HepG2 (cell line): ENCODE results near the gene RUNDC1. TPM values are rescaled to one million over a fixed set of nuclear protein-coding genes. Genes with fewer than 3 reads are reported as not detected.

Source experiments
- ATF7 ChIP-seq, 2 experiments: fragments of 450-650 bp in 1 of 2; sonication (generic) in 1 of 2; formaldehyde crosslinking in 1 of 2; IDR thresholded peaks; 2 replicates each; pipeline versions ENCODE4 v1.4.0 to v1.6.1; 2016 to 2020; ENCODE audit warnings: antibody characterized with exemption in 1 of 2, mild to moderate bottlenecking in 1 of 2, missing genetic modification reagents in 1 of 2
- BATF2 ChIP-seq: sonication (generic); formaldehyde crosslinking; IDR thresholded peaks from 2 replicates; pipeline ENCODE4 v1.8.0; 2022; ENCODE audit warnings: mild to moderate bottlenecking, missing genetic modification reagents, moderate library complexity
- CENPBD1 ChIP-seq: sonication (generic); formaldehyde crosslinking; IDR thresholded peaks from 2 replicates; pipeline ENCODE4 v1.8.0; 2022; ENCODE audit warnings: missing genetic modification reagents, low read depth, mild to moderate bottlenecking, borderline replicate concordance
- DNMT3B ChIP-seq: conservative IDR thresholded peaks from 2 replicates; pipeline ENCODE4 v1.6.1; 2016; ENCODE audit warnings: missing biosample characterization, control low read depth
- E2F5 ChIP-seq: sonication (generic); formaldehyde crosslinking; conservative IDR thresholded peaks from 2 replicates; pipeline ENCODE4 v1.4.0; 2020; ENCODE audit warnings: missing genetic modification reagents
- HNF4G ChIP-seq, 2 experiments: sonication (generic) in 1 of 2; formaldehyde crosslinking in 1 of 2; IDR thresholded peaks; 2 replicates each; pipeline versions ENCODE4 v1.4.0 to v1.6.1; 2011 to 2020; ENCODE audit warnings: borderline replicate concordance in 2 of 2, low read depth in 2 of 2, mild to moderate bottlenecking in 2 of 2, low read length in 1 of 2, missing genetic modification reagents in 1 of 2, moderate library complexity in 1 of 2
- MTF1 ChIP-seq: sonication (generic); formaldehyde crosslinking; IDR thresholded peaks from 2 replicates; pipeline ENCODE4 v1.5.0; 2020; ENCODE audit warnings: missing genetic modification reagents
- POGZ ChIP-seq: sonication (generic); formaldehyde crosslinking; IDR thresholded peaks from 2 replicates; pipeline ENCODE4 v1.4.0; 2020; ENCODE audit warnings: mild to moderate bottlenecking, missing genetic modification reagents
- POLR2AphosphoS2 ChIP-seq: IDR thresholded peaks from 2 replicates; pipeline ENCODE4 v1.6.1; 2011; ENCODE audit warnings: low read depth, low read length, improper control_type of control experiment
- SIX1 ChIP-seq: sonication (generic); formaldehyde crosslinking; IDR thresholded peaks from 2 replicates; pipeline ENCODE4 v1.4.0; 2020; ENCODE audit warnings: missing genetic modification reagents, borderline replicate concordance
- SP1 ChIP-seq, 2 experiments: fragments of 450-650 bp in 1 of 2; sonication (generic) in 1 of 2; formaldehyde crosslinking in 1 of 2; IDR thresholded peaks; 2 replicates each; pipeline versions ENCODE4 v1.4.0 to v1.6.1; 2016 to 2020; ENCODE audit warnings: missing genetic modification reagents in 1 of 2
- SP5 ChIP-seq: IDR thresholded peaks from 2 replicates; pipeline ENCODE4 v1.6.1; 2016; ENCODE audit warnings: low read depth, borderline replicate concordance
- TFE3 ChIP-seq: IDR thresholded peaks from 2 replicates; pipeline ENCODE4 v1.6.1; 2016
- ZBTB33 ChIP-seq: sonication (generic); formaldehyde crosslinking; IDR thresholded peaks from 2 replicates; pipeline ENCODE4 v1.4.0; 2020; ENCODE audit warnings: missing genetic modification reagents
- ZBTB7B ChIP-seq: sonication (generic); formaldehyde crosslinking; IDR thresholded peaks from 2 replicates; pipeline ENCODE4 v1.4.0; 2020; ENCODE audit warnings: missing genetic modification reagents
- ZFP82 ChIP-seq: sonication (generic); formaldehyde crosslinking; IDR thresholded peaks from 2 replicates; pipeline ENCODE4 v1.5.1; 2020; ENCODE audit warnings: mild to moderate bottlenecking, missing genetic modification reagents, borderline replicate concordance
- ZFYVE20 ChIP-seq: sonication (generic); formaldehyde crosslinking; IDR thresholded peaks from 2 replicates; pipeline ENCODE4 v1.8.0; 2023; ENCODE audit warnings: low read depth, mild to moderate bottlenecking, moderate library complexity, missing genetic modification reagents, borderline replicate concordance
- ZNF549 ChIP-seq: sonication (generic); formaldehyde crosslinking; IDR thresholded peaks from 2 replicates; pipeline ENCODE4 v1.5.0; 2020; ENCODE audit warnings: missing genetic modification reagents
- ZNF577 ChIP-seq: sonication (generic); formaldehyde crosslinking; IDR thresholded peaks from 2 replicates; pipeline ENCODE4 v1.4.0; 2020; ENCODE audit warnings: mild to moderate bottlenecking, low read depth, missing genetic modification reagents, borderline replicate concordance
- ZNF83 ChIP-seq: sonication (generic); formaldehyde crosslinking; IDR thresholded peaks from 2 replicates; pipeline ENCODE4 v1.4.0; 2020; ENCODE audit warnings: missing genetic modification reagents, mild to moderate bottlenecking, borderline replicate concordance
- ZSCAN5A ChIP-seq: sonication (generic); formaldehyde crosslinking; IDR thresholded peaks from 2 replicates; pipeline ENCODE4 v1.8.0; 2022; ENCODE audit warnings: mild to moderate bottlenecking, missing genetic modification reagents, borderline replicate concordance
- polyA plus RNA-seq, 8 experiments: library from polyadenylated mRNA; depleted of rRNA in 3 of 8; stranded (reverse) in 7 of 8; unstranded in 1 of 8; fragments of >200 nt; fragmentation: Illumina TruSeq in 4 of 8; extraction: Trizol in 4 of 8; gene quantifications; 2 replicates each; pipeline versions ENCODE4 v1.2.1 to v1.2.3, GENCODE V29; 2011 to 2016; ENCODE audit warnings: low read depth in 4 of 8, missing spikeins in 1 of 8, mixed read lengths in 1 of 8; ENCODE audit not compliant: insufficient read depth in 1 of 8
- total RNA-seq, 5 experiments: library from RNA; depleted of rRNA; stranded (reverse); fragments of >200 nt; fragmentation: Illumina TruSeq; extraction: Trizol; gene quantifications; 2 replicates each; pipeline ENCODE4 v1.2.3, GENCODE V29; 2016; ENCODE audit warnings: low read depth in 1 of 5

Gene RUNDC1
- total and polyA plus RNA-seq, 2 of the 13 experiments (the other 11 are each of a cell fraction or from before 2014, with no cell fraction given), result 10.3 to 11.4 TPM

- no peak for TF ChIP-seq ZSCAN5A (CRISPR knock-in tag)
- TF ChIP-seq POGZ (CRISPR knock-in tag), result no peak; the same call in 1 of the 2 replicates
- peak; percentile 40; the same call in 1 of the 2 replicates for TF ChIP-seq SP5 (CRISPR knock-in tag)
- no peak for TF ChIP-seq ZNF577 (CRISPR knock-in tag)
- TF ChIP-seq E2F5 (CRISPR knock-in tag), result no peak
- TF ChIP-seq SP1 (IDR thresholded peaks at IDR 0.05), result no peak
- no peak for TF ChIP-seq SP1 (CRISPR knock-in tag; IDR thresholded peaks at IDR 0.05)
- TF ChIP-seq SIX1, result peak; percentile 57; the same call in 1 of the 2 replicates
- peak; percentile 72 for TF ChIP-seq ATF7 (IDR thresholded peaks at IDR 0.05)
- TF ChIP-seq ATF7 (CRISPR knock-in tag; IDR thresholded peaks at IDR 0.05), result no peak
- no peak for TF ChIP-seq ZNF549
- TF ChIP-seq MTF1 (CRISPR knock-in tag), result no peak
- no peak for TF ChIP-seq ZFYVE20 (CRISPR knock-in tag)
- TF ChIP-seq POLR2AphosphoS2, result peak; percentile 62; the same call in 1 of the 2 replicates
- no peak for TF ChIP-seq BATF2 (CRISPR knock-in tag)
- TF ChIP-seq DNMT3B (CRISPR knock-in tag), result no peak
- TF ChIP-seq ZBTB7B (CRISPR knock-in tag), result peak; percentile 43; the same call in 1 of the 2 replicates
- TF ChIP-seq ZFP82 (CRISPR knock-in tag), result no peak
- 0 out of 2 replicates have a peak, but pooled peaks have one; percentile 25 for TF ChIP-seq ZBTB33
- TF ChIP-seq HNF4G (IDR thresholded peaks at IDR 0.05; ENCODE audit: borderline replicate concordance, low read depth, low read length), result peak; percentile 67; the same call in 1 of the 2 replicates
- TF ChIP-seq HNF4G (CRISPR knock-in tag; IDR thresholded peaks at IDR 0.05; ENCODE audit: borderline replicate concordance, low read depth), result peak; percentile 61; the same call in 1 of the 2 replicates
- no peak; the same call in 1 of the 2 replicates for TF ChIP-seq CENPBD1 (CRISPR knock-in tag)
- no peak for TF ChIP-seq ZNF83 (CRISPR knock-in tag)
- TF ChIP-seq TFE3 (CRISPR knock-in tag), result peak; percentile 78
Observed at GRCh38 chr17:43010667-43011308, 30.4 kb downstream of the RUNDC1 start (continued).
